ENCODE data around the gene ZNF181.

DNA sequence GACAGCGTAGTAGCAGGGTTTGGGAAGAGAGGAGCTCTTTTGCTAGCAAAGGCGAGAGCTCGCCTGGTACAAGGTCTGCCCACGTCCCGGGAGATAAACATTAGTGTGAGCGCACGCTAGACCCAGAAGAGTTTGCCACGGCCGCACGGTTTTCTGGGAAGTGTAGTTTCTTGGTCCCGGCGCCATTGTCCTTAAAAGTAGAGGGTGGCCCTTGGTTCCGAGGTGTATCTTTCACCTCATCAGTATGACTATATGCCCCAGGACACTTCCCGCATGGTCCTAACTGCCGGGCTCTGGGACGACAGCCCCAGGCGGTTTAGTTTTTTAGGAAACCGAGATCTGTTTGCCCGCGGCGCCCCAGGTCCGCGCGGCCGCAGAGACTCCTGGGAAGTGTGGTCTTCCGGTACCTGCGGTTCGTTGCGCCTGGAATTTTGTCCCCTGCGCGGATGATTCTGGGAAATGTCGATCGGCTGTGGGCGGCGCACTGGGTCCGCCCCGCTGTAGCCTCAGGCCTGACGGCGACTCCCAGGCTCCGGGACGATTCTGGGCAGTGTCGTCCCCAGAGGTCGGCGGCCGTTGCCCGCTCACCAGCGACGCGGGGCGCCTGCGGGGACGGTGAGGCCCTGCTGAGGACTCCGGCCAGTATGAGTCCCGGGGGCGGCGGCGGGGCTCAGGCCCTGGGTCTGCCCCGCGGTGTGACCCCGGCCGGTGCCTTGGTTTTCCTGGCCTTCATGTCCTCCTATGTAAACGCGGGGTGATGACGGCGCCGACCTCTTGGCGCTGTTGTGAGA, at the start of gene ZNF181:
- peak in 1 of 2 donors; percentile 24 for TF ChIP-seq POLR2A (IDR thresholded peaks at IDR 0.05)
- TF ChIP-seq POLR2AphosphoS5 (IDR thresholded peaks at IDR 0.05; ENCODE audit: insufficient read depth in 1 of 2, low read depth in 1 of 2), result peak; percentile 88 to 96
- TF ChIP-seq, protein P1, sequence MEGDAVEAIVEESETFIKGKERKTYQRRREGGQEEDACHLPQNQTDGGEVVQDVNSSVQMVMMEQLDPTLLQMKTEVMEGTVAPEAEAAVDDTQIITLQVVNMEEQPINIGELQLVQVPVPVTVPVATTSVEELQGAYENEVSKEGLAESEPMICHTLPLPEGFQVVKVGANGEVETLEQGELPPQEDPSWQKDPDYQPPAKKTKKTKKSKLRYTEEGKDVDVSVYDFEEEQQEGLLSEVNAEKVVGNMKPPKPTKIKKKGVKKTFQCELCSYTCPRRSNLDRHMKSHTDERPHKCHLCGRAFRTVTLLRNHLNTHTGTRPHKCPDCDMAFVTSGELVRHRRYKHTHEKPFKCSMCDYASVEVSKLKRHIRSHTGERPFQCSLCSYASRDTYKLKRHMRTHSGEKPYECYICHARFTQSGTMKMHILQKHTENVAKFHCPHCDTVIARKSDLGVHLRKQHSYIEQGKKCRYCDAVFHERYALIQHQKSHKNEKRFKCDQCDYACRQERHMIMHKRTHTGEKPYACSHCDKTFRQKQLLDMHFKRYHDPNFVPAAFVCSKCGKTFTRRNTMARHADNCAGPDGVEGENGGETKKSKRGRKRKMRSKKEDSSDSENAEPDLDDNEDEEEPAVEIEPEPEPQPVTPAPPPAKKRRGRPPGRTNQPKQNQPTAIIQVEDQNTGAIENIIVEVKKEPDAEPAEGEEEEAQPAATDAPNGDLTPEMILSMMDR (IDR thresholded peaks at IDR 0.05), result no peak
